Loucy (cell line): Measurements from ENCODE around the gene CEBPA.

Experiments used
- H2AFZ ChIP-seq: fragments of 200-600 bp; sonication (generic); 2 replicates; pipeline ENCODE4 v1.6.0; 2016; ENCODE audit warnings: antibody characterized with exemption, mild to moderate bottlenecking, low read length, moderate library complexity
- H3F3A ChIP-seq: fragments of 200-600 bp; 2 replicates; pipeline ENCODE4 v1.6.0; 2016; ENCODE audit warnings: antibody characterized with exemption, low read depth, mild to moderate bottlenecking
- H3K27me3 ChIP-seq: fragments of 200-600 bp; sonication (generic); 2 replicates; pipeline ENCODE4 v1.6.1; 2014; ENCODE audit warnings: low read length, mild to moderate bottlenecking; ENCODE audit not compliant: insufficient read depth, poor library complexity, severe bottlenecking
- H3K36me3 ChIP-seq: fragments of 200-600 bp; sonication (generic); 2 replicates; pipeline ENCODE4 v1.6.1; 2016; ENCODE audit warnings: low read length; ENCODE audit not compliant: insufficient read depth
- H3K4me1 ChIP-seq: fragments of 200-600 bp; sonication (generic); 2 replicates; pipeline ENCODE4 v1.5.1; 2014; ENCODE audit warnings: low read length, mild to moderate bottlenecking; ENCODE audit not compliant: insufficient read depth, poor library complexity, severe bottlenecking
- H3K4me2 ChIP-seq: fragments of 200-600 bp; sonication (generic); 2 replicates; pipeline ENCODE4 v1.6.0; 2014; ENCODE audit warnings: antibody characterized with exemption, low read length, low read depth, mild to moderate bottlenecking; ENCODE audit not compliant: poor library complexity, severe bottlenecking
- H3K4me3 ChIP-seq: fragments of 200-600 bp; sonication (generic); 2 replicates; pipeline ENCODE4 v1.5.1; 2014; ENCODE audit warnings: low read length, mild to moderate bottlenecking, mixed read lengths; ENCODE audit not compliant: poor library complexity, severe bottlenecking
- H3K79me2 ChIP-seq: fragments of 200-600 bp; sonication (generic); 2 replicates; pipeline ENCODE4 v1.6.1; 2014; ENCODE audit warnings: low read length; ENCODE audit not compliant: insufficient read depth
- H3K9ac ChIP-seq: fragments of 200-600 bp; sonication (generic); 2 replicates; pipeline ENCODE4 v1.6.0; 2014; ENCODE audit warnings: mild to moderate bottlenecking, low read depth, low read length, moderate library complexity; ENCODE audit not compliant: poor library complexity, severe bottlenecking
- H3K9me2 ChIP-seq: fragments of 200-600 bp; sonication (generic); replicated peaks from 2 replicates; pipeline ENCODE4 v1.6.1; 2016; ENCODE audit warnings: low read depth, low read length, mixed read lengths
- H3K9me3 ChIP-seq: fragments of 200-600 bp; sonication (generic); 2 replicates; pipeline ENCODE4 v1.6.1; 2014; ENCODE audit warnings: mild to moderate bottlenecking, antibody characterized with exemption, low read length, low read depth; ENCODE audit not compliant: insufficient read depth
- H4K20me1 ChIP-seq: fragments of 200-600 bp; sonication (generic); 2 replicates; pipeline ENCODE4 v1.6.0; 2014; ENCODE audit warnings: antibody characterized with exemption, low read length, mild to moderate bottlenecking; ENCODE audit not compliant: insufficient read depth, poor library complexity, severe bottlenecking
- EZH2phosphoT487 ChIP-seq: fragments of 200-600 bp; IDR thresholded peaks from 2 replicates; pipeline ENCODE4 v1.6.1; 2018; ENCODE audit warnings: antibody characterized with exemption, mild to moderate bottlenecking, moderate library complexity, borderline replicate concordance
- TF ChIP-seq, protein P1 (sequence below): fragments of 200-600 bp; sonication (generic); conservative IDR thresholded peaks from 2 replicates; pipeline ENCODE4 v1.5.1; 2014; ENCODE audit warnings: mild to moderate bottlenecking, antibody characterized with exemption, low read length

Gene CEBPA

DNA sequence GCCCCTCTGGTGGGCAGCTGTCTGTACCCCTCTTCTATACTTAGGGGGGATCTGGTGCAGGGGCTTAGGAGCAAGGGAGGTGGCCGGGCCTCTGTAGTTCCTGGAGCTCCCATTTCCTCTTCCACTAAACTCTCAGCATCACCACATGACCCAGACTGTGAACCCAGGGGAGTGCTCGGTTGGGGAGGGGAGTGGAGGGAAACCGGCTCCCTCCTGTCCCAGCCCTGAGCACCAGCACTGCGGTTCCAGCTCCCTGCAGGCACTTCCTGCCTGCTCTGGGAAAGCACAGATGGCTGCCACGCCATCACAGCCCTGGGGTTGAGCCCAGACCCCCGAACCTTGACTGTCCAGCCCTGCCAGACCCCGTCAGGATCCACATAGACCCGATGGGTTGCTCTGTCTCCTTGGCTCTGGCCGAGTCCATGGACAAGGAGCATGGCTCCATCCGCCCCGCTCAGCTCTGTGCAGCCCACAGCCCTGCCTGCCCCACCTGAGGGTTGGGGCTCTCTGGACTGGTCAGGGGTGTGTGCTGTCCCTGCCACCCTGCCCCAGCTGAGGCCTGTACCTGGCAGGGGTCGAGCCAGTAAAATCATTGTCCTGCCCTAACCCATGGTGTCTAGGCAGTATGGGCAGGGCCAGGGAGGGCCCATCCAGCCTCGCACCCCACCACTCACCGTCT is 40.7 kb downstream of the CEBPA start:
- H3K9ac ChIP-seq = peak overlapping the region; percentile 74
- H3K4me2 ChIP-seq = peak overlapping the region; percentile 77
- H3F3A ChIP-seq = peaks cover 3% of the 10 kb centered on the region
- H3K79me2 ChIP-seq = no peaks in the 10 kb centered on the region
- H3K27me3 ChIP-seq = no peaks in the 10 kb centered on the region
- H2AFZ ChIP-seq = no peak overlapping the region
- H3K9me3 ChIP-seq = no peaks in the 10 kb centered on the region
- H3K36me3 ChIP-seq = no peaks in the 10 kb centered on the region
- no peak for TF ChIP-seq EZH2phosphoT487
- TF ChIP-seq, protein P1, sequence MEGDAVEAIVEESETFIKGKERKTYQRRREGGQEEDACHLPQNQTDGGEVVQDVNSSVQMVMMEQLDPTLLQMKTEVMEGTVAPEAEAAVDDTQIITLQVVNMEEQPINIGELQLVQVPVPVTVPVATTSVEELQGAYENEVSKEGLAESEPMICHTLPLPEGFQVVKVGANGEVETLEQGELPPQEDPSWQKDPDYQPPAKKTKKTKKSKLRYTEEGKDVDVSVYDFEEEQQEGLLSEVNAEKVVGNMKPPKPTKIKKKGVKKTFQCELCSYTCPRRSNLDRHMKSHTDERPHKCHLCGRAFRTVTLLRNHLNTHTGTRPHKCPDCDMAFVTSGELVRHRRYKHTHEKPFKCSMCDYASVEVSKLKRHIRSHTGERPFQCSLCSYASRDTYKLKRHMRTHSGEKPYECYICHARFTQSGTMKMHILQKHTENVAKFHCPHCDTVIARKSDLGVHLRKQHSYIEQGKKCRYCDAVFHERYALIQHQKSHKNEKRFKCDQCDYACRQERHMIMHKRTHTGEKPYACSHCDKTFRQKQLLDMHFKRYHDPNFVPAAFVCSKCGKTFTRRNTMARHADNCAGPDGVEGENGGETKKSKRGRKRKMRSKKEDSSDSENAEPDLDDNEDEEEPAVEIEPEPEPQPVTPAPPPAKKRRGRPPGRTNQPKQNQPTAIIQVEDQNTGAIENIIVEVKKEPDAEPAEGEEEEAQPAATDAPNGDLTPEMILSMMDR = no peak
- peaks cover 51% of the 10 kb centered on the region for H3K4me1 ChIP-seq
- H4K20me1 ChIP-seq = no peaks in the 10 kb centered on the region
- no peaks in the 10 kb centered on the region for H3K9me2 ChIP-seq
- H3K4me3 ChIP-seq = peak overlapping the region; percentile 57

DNA sequence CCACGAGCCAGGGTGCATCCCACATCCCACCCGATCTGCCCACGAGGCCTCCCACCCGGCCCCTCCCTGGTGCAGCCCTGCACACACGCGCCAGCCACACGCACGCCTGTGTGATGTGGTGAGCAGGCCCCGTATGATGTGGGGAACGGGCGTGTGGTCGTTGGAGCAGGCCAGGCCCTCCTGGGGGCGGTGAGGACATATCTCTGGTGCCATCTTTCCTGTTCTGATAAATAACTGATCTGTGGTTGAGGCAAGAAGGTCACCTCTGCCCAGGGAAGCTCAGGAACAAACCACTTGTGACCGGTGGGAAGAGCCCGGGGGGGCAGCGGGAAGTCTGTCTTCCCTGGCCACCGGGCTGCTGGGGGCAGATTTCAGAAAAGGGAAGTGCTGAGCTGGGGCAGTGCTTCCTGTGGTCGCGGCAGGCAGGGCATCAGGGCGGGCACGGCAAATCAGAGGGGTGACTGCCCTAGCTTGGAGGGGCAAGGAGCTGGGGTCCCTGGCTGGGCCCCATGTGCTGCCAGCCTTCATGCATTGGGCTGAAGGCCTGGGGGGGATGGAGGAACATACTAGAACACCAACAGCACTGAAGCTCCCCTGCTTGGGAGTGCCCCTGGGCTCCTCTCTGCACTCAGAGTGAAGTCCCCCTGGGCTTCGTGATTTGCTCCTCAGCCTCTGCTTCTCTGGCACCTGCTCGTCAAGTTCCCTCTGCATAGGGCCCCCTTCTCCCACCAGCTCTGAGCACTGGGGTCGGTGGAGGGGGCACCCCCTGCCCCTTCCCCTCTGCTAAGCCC is 41.5 kb downstream of the CEBPA start:
- H3K4me2 ChIP-seq = peak overlapping the region; percentile 77
- no peaks in the 10 kb centered on the region for H3K79me2 ChIP-seq
- H3F3A ChIP-seq = peaks cover 3% of the 10 kb centered on the region
- H3K27me3 ChIP-seq = no peaks in the 10 kb centered on the region
- H4K20me1 ChIP-seq = no peaks in the 10 kb centered on the region
- no peaks in the 10 kb centered on the region for H3K9me3 ChIP-seq
- peak overlapping the region; percentile 57 for H3K4me3 ChIP-seq
- H3K9ac ChIP-seq = peak overlapping the region; percentile 74
- H2AFZ ChIP-seq = 0 out of 2 replicates have a peak overlapping the region, but pooled peaks have one; percentile 9
- TF ChIP-seq, protein P1 = no peak
- peak; percentile 72 for TF ChIP-seq EZH2phosphoT487
- H3K4me1 ChIP-seq = peaks cover 49% of the 10 kb centered on the region
- H3K9me2 ChIP-seq = no peaks in the 10 kb centered on the region
- no peaks in the 10 kb centered on the region for H3K36me3 ChIP-seq

DNA sequence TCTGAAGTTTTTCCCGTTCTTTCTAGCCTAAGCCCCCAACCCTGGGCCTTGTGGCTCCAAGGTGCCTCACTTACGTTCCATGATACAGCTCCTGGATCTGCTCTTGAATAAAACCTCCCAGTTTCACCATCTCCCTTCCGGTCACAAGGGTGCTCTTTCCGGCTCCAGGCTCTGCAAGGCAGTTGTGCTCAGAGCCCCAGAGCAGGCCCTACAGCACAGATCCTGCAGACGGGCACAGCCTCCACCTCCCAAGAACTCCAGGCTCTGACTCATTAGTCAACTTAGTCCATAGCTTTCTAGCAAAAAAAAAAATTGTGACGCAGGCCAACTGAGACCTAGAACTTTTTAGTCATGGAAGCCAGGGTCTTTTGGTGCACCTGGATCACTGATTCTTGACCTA is 42.8 kb downstream of the CEBPA start:
- Histone ChIP-seq H3K4me3 (peak overlapping the region; percentile 57), H2AFZ (no peak overlapping the region), H4K20me1 (no peaks in the 10 kb centered on the region), H3K4me1 (peaks cover 44% of the 10 kb centered on the region), H3K9me3 (no peaks in the 10 kb centered on the region), H3K9ac (peak overlapping the region; percentile 74), H3K9me2 (no peaks in the 10 kb centered on the region), H3K79me2 (no peaks in the 10 kb centered on the region), H3F3A (peaks cover 3% of the 10 kb centered on the region), H3K27me3 (no peaks in the 10 kb centered on the region), H3K36me3 (no peaks in the 10 kb centered on the region), H3K4me2 (peak overlapping the region; percentile 77)
- TF ChIP-seq, protein P1 = no peak
- no peak for TF ChIP-seq EZH2phosphoT487
